ENCODE measurements around the gene EGLN2.
A peak's percentile ranks its signal among the peaks of the same experiment; 100 is the strongest.
"Not testable (repeated sequence)": the region's sequence is repeated elsewhere in the genome, so short reads cannot be mapped to it uniquely, and the experiment has no call there.

The EGLN2 gene

GRCh38 chr19:40819479-40820234 lies 20.7 kb downstream of the EGLN2 start:
- DNase-seq: not testable (repeated sequence)

- no peak for DNase-seq
Measured at GRCh38 chr19:40822161-40822560, 23.2 kb downstream of the EGLN2 start.

- not testable (repeated sequence) for DNase-seq
Measured at GRCh38 chr19:40822704-40823553, 23.9 kb downstream of the EGLN2 start.

GRCh38 chr19:40824916-40825315 lies 25.9 kb downstream of the EGLN2 start:
- DNase-seq: not testable (repeated sequence)

GRCh38 chr19:40825460-40826095 lies 26.6 kb downstream of the EGLN2 start:
- not testable (repeated sequence) for DNase-seq

- not testable (repeated sequence) for DNase-seq
Measured at GRCh38 chr19:40826312-40826698, 27.3 kb downstream of the EGLN2 start.

- DNase-seq: not testable (repeated sequence)
Measured at GRCh38 chr19:40826699-40827385, 27.9 kb downstream of the EGLN2 start.

- DNase-seq: no peak
Measured at GRCh38 chr19:40827386-40828247, 28.6 kb downstream of the EGLN2 start.

GRCh38 chr19:40829205-40829604 lies 30.2 kb downstream of the EGLN2 start:
- no peak for DNase-seq

- not testable (repeated sequence) for DNase-seq
Measured at GRCh38 chr19:40830741-40831140, 31.8 kb downstream of the EGLN2 start.

GRCh38 chr19:40831502-40832430 lies 32.8 kb downstream of the EGLN2 start:
- peak; percentile 83 for DNase-seq

- DNase-seq: not testable (repeated sequence)
Measured at GRCh38 chr19:40832431-40832790, 33.4 kb downstream of the EGLN2 start.

GRCh38 chr19:40833728-40834533 lies 34.9 kb downstream of the EGLN2 start:
- not testable (repeated sequence) for DNase-seq

- no peak for DNase-seq
Measured at GRCh38 chr19:40836754-40837429, 37.9 kb downstream of the EGLN2 start.

- DNase-seq: not testable (repeated sequence)
Measured at GRCh38 chr19:40838477-40838876, 39.5 kb downstream of the EGLN2 start.

- not testable (repeated sequence) for DNase-seq
Measured at GRCh38 chr19:40842012-40842411, 43.0 kb downstream of the EGLN2 start.

- not testable (repeated sequence) for DNase-seq
Measured at GRCh38 chr19:40842997-40843652, 44.1 kb downstream of the EGLN2 start.

GRCh38 chr19:40843653-40844052 lies 44.7 kb downstream of the EGLN2 start:
- not testable (repeated sequence) for DNase-seq

GRCh38 chr19:40846722-40847121 lies 47.7 kb downstream of the EGLN2 start:
- not testable (repeated sequence) for DNase-seq
